Tibial artery (tissue), 4 donors: ENCODE results near the gene SNX30.

ENCODE experiments used
- DNase-seq, 2 donors: peaks; one replicate each; pipeline ENCODE4 v3.0.0-alpha.2; 2019
- H3K27ac ChIP-seq, 2 donors: fragments of 200-600 bp; sonication (generic) in 1 of 2; 1 replicate in 1 of 2; 2 replicates in 1 of 2; pipeline ENCODE4 v1.5.1; 2018 to 2019; ENCODE audit warnings: mild to moderate bottlenecking in 1 of 2
- H3K27me3 ChIP-seq, 2 donors: fragments of 200-600 bp; sonication (generic) in 1 of 2; one replicate each; pipeline versions ENCODE4 v1.5.1 to v1.6.0; 2016 to 2019
- H3K36me3 ChIP-seq, 3 donors: fragments of 200-600 bp; sonication (generic) in 2 of 3; one replicate each; pipeline ENCODE4 v1.5.1; 2016 to 2019; ENCODE audit warnings: mild to moderate bottlenecking in 2 of 3
- H3K4me1 ChIP-seq, 4 donors: fragments of 200-600 bp; sonication (generic) in 2 of 4; 1 replicate in 3 of 4; 2 replicates in 1 of 4; pipeline ENCODE4 v1.5.1; 2016 to 2019
- H3K4me3 ChIP-seq, 2 donors: fragments of 200-600 bp; sonication (generic) in 1 of 2; 1 replicate in 1 of 2; 2 replicates in 1 of 2; pipeline ENCODE4 v1.5.1; 2018 to 2019; ENCODE audit warnings: mild to moderate bottlenecking in 2 of 2
- H3K9me3 ChIP-seq, 3 donors: fragments of 200-600 bp; sonication (generic) in 1 of 3; one replicate each; pipeline ENCODE4 v1.5.1; 2016 to 2019
- intact Hi-C: fragments of 100-400 bp; cut with DNase I; formaldehyde crosslinking; loops from one replicate; pipeline ENCODE4 v1.15.0; 2023; ENCODE audit warnings: low total_unique reads
- TF ChIP-seq, protein P1 (sequence below), 2 experiments: fragments of 200-600 bp in 1 of 2; fragments of 450-650 bp in 1 of 2; IDR thresholded peaks; one replicate each; pipeline ENCODE4 v1.5.1; 2017 to 2019; ENCODE audit warnings: antibody characterized with exemption in 2 of 2, mild to moderate bottlenecking in 1 of 2, moderate library complexity in 1 of 2

Gene SNX30

DNA sequence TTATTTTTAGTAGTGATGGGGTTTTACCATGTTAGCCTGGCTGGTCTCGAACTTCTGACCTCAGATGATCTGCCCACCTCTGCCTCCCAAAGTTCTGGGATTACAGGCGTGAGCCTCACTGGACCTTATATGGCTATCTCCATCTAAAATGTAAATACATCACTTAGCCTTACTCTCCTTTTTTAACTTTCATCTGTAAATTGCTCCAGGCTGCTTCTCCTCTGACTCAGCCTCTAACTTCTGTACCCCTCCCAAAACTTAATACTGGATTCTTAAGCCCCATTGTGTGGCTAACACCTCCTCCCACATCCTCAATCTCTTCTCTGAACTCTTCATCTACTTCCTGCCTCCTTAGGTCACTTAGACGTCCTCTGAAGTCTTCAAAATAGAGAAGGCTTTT, 4.0 kb downstream of the SNX30 start:
- TF ChIP-seq, protein P1, sequence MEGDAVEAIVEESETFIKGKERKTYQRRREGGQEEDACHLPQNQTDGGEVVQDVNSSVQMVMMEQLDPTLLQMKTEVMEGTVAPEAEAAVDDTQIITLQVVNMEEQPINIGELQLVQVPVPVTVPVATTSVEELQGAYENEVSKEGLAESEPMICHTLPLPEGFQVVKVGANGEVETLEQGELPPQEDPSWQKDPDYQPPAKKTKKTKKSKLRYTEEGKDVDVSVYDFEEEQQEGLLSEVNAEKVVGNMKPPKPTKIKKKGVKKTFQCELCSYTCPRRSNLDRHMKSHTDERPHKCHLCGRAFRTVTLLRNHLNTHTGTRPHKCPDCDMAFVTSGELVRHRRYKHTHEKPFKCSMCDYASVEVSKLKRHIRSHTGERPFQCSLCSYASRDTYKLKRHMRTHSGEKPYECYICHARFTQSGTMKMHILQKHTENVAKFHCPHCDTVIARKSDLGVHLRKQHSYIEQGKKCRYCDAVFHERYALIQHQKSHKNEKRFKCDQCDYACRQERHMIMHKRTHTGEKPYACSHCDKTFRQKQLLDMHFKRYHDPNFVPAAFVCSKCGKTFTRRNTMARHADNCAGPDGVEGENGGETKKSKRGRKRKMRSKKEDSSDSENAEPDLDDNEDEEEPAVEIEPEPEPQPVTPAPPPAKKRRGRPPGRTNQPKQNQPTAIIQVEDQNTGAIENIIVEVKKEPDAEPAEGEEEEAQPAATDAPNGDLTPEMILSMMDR (IDR thresholded peaks at IDR 0.05) = no peak
- Histone ChIP-seq H3K36me3 (no peaks in the 10 kb centered on the region), H3K4me3 (no peak overlapping the region), H3K27me3 (no peaks in the 10 kb centered on the region), H3K4me1 (peaks cover 0 to 60% (median 39%) of the 10 kb centered on the region in 4 donors), H3K27ac (peak overlapping the region; percentile 50 to 55), H3K9me3 (no peaks in the 10 kb centered on the region)
- DNase-seq = no peak
- intact Hi-C loops = no loop called here

GRCh38 chr9:112755016-112755427, 4.5 kb downstream of the SNX30 start:
- TF ChIP-seq, protein P1 (IDR thresholded peaks at IDR 0.05) = no peak
- no peak for DNase-seq
- intact Hi-C loops = no loop called here
- Histone ChIP-seq H3K27me3 (no peaks in the 10 kb centered on the region), H3K4me1 (peaks cover 0 to 55% (median 35%) of the 10 kb centered on the region in 4 donors), H3K9me3 (no peaks in the 10 kb centered on the region), H3K27ac (peak overlapping the region; percentile 36 to 55), H3K4me3 (no peak overlapping the region), H3K36me3 (no peaks in the 10 kb centered on the region)

- Histone ChIP-seq H3K27me3 (no peaks in the 10 kb centered on the region), H3K36me3 (no peaks in the 10 kb centered on the region), H3K27ac (peak overlapping the region; percentile 36 to 55), H3K4me1 (peaks cover 0 to 52% (median 33%) of the 10 kb centered on the region in 4 donors), H3K4me3 (no peak overlapping the region), H3K9me3 (no peaks in the 10 kb centered on the region)
- TF ChIP-seq, protein P1 (IDR thresholded peaks at IDR 0.05) = no peak
- intact Hi-C loops = no loop called here
- no peak for DNase-seq
Observed at GRCh38 chr9:112755675-112756074, 5.1 kb downstream of the SNX30 start.

DNA sequence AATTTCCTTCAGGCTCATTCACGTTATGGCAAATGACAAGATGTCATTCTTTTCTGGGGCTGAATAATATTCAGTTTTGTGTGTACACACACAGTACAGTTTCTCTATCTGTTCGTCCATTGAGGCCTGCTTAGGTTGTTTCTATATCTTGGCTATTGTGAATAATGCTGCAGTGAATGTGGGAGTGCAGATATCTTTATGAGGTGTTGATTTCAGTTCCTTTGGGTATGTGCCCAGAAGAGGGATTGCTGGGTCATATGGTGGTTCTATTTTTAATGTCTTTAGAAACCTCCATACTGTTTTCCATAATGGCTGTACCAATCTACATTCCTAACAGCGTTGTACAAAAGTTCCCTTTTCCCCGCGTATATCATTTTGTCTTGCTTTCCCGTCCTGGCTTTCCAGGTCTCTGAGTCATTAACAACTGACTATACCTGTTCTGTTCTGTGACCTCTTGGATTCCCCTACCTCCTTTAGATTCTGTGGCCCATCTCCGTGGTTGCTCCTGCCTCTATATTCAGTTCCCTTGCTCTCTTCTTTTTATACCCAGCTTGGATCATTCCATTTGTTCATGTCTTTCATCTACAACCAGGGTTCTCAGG, 6.8 kb downstream of the SNX30 start:
- Histone ChIP-seq H3K27ac (no peak overlapping the region), H3K9me3 (no peaks in the 10 kb centered on the region), H3K4me1 (peaks cover 0 to 44% (median 28%) of the 10 kb centered on the region in 4 donors), H3K36me3 (no peaks in the 10 kb centered on the region), H3K27me3 (no peaks in the 10 kb centered on the region), H3K4me3 (no peak overlapping the region)
- intact Hi-C loops = no loop called here
- TF ChIP-seq, protein P1 (IDR thresholded peaks at IDR 0.05) = no peak
- no peak for DNase-seq

DNA sequence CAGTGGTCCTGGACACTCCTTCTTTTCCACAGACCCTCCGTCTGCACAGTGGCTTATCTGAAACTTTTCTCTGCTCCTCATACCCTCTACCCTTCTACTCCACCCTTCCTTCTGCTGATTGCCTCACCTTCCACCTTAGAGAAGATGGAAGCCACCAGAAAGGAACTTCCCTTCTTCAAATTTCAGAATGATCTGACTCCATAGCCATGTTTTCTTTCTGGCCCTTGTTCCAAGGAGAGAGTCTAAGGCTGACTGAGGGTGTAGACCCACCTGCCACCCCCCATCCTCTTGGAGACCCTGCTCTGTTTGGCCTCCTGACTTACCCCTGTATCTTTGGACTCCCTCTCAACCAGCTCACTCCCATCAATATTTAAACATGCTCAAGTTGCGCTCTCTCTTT, 7.4 kb downstream of the SNX30 start:
- Histone ChIP-seq H3K4me3 (no peak overlapping the region), H3K27me3 (no peaks in the 10 kb centered on the region), H3K36me3 (no peaks in the 10 kb centered on the region), H3K27ac (no peak overlapping the region), H3K4me1 (peaks cover 0 to 38% (median 24%) of the 10 kb centered on the region in 4 donors), H3K9me3 (no peaks in the 10 kb centered on the region)
- intact Hi-C loops = no loop called here
- no peak for DNase-seq
- TF ChIP-seq, protein P1 (IDR thresholded peaks at IDR 0.05) = no peak
